HEK293 (cell line): ENCODE results near the gene PINLYP.

Experiments used
- BCL11B ChIP-seq: fragments of 450-650 bp; formaldehyde crosslinking; IDR thresholded peaks from 2 replicates; pipeline ENCODE4 v1.5.1; 2016; ENCODE audit warnings: low read depth, missing biosample characterization, missing genetic modification characterization
- GFI1B ChIP-seq: fragments of 450-650 bp; formaldehyde crosslinking; IDR thresholded peaks from 2 replicates; pipeline ENCODE4 v1.5.1; 2016; ENCODE audit warnings: missing biosample characterization, missing genetic modification characterization
- GLI4 ChIP-seq: fragments of 450-650 bp; formaldehyde crosslinking; IDR thresholded peaks from 2 replicates; pipeline ENCODE4 v1.5.1; 2016; ENCODE audit warnings: missing biosample characterization, missing genetic modification characterization
- OVOL3 ChIP-seq: fragments of 450-650 bp; formaldehyde crosslinking; IDR thresholded peaks from 2 replicates; pipeline ENCODE4 v1.5.1; 2016; ENCODE audit warnings: missing biosample characterization, missing genetic modification characterization
- PBX3 ChIP-seq: sonication (generic); formaldehyde crosslinking; IDR thresholded peaks from 2 replicates; pipeline ENCODE4 v1.8.1; 2022; ENCODE audit warnings: mild to moderate bottlenecking, moderate library complexity, missing genetic modification reagents
- PRDM1 ChIP-seq: fragments of 450-650 bp; formaldehyde crosslinking; IDR thresholded peaks from 2 replicates; pipeline ENCODE4; 2016; ENCODE audit warnings: missing biosample characterization, missing genetic modification characterization
- YY2 ChIP-seq: fragments of 450-650 bp; formaldehyde crosslinking; IDR thresholded peaks from 2 replicates; pipeline ENCODE4 v1.5.1; 2016; ENCODE audit warnings: missing biosample characterization, missing genetic modification characterization
- ZBTB17 ChIP-seq: fragments of 450-650 bp; formaldehyde crosslinking; IDR thresholded peaks from 2 replicates; pipeline ENCODE4 v1.5.1; 2016; ENCODE audit warnings: missing biosample characterization, missing genetic modification characterization
- ZBTB6 ChIP-seq: fragments of 450-650 bp; formaldehyde crosslinking; IDR thresholded peaks from 2 replicates; pipeline ENCODE4 v1.5.1; 2017; ENCODE audit warnings: missing biosample characterization, missing genetic modification characterization
- ZFHX2 ChIP-seq: fragments of 450-650 bp; formaldehyde crosslinking; conservative IDR thresholded peaks from 2 replicates; pipeline ENCODE4 v1.5.1; 2016; ENCODE audit warnings: missing biosample characterization, missing genetic modification characterization
- ZFP3 ChIP-seq: fragments of 450-650 bp; formaldehyde crosslinking; IDR thresholded peaks from 2 replicates; pipeline ENCODE4 v1.5.1; 2016; ENCODE audit warnings: low read depth, missing biosample characterization, missing genetic modification characterization
- ZFP69B ChIP-seq: fragments of 450-650 bp; formaldehyde crosslinking; IDR thresholded peaks from 2 replicates; pipeline ENCODE4 v1.5.1; 2016; ENCODE audit warnings: missing biosample characterization, missing genetic modification characterization
- ZNF121 ChIP-seq: fragments of 450-650 bp; formaldehyde crosslinking; IDR thresholded peaks from 2 replicates; pipeline ENCODE4 v1.5.1; 2016; ENCODE audit warnings: missing biosample characterization, missing genetic modification characterization
- ZNF155 ChIP-seq: fragments of 450-650 bp; formaldehyde crosslinking; IDR thresholded peaks from 2 replicates; pipeline ENCODE4 v1.5.1; 2016; ENCODE audit warnings: missing biosample characterization, missing genetic modification characterization
- ZNF16 ChIP-seq: fragments of 450-650 bp; formaldehyde crosslinking; IDR thresholded peaks from 2 replicates; pipeline ENCODE4 v1.5.1; 2016; ENCODE audit warnings: low read depth, missing biosample characterization, missing genetic modification characterization
- ZNF223 ChIP-seq: fragments of 450-650 bp; formaldehyde crosslinking; IDR thresholded peaks from 2 replicates; pipeline ENCODE4 v1.5.1; 2016; ENCODE audit warnings: missing biosample characterization, missing genetic modification characterization
- ZNF24 ChIP-seq: fragments of 450-650 bp; formaldehyde crosslinking; IDR thresholded peaks from 2 replicates; pipeline ENCODE4 v1.5.1; 2016; ENCODE audit warnings: missing biosample characterization, missing genetic modification characterization
- ZNF350 ChIP-seq: fragments of 450-650 bp; formaldehyde crosslinking; IDR thresholded peaks from 2 replicates; pipeline ENCODE4 v1.5.0; 2017; ENCODE audit warnings: missing biosample characterization, mild to moderate bottlenecking, missing genetic modification characterization
- ZNF366 ChIP-seq: fragments of 450-650 bp; formaldehyde crosslinking; conservative IDR thresholded peaks from 2 replicates; pipeline ENCODE4 v1.5.1; 2016; ENCODE audit warnings: missing biosample characterization, missing genetic modification characterization
- ZNF37A ChIP-seq: fragments of 450-650 bp; IDR thresholded peaks from 2 replicates; pipeline ENCODE4 v1.5.1; 2018; ENCODE audit warnings: missing biosample characterization, missing genetic modification characterization
- ZNF423 ChIP-seq: fragments of 450-650 bp; formaldehyde crosslinking; IDR thresholded peaks from 2 replicates; pipeline ENCODE4 v1.5.1; 2016; ENCODE audit warnings: missing biosample characterization, missing genetic modification characterization
- ZNF426 ChIP-seq: fragments of 450-650 bp; formaldehyde crosslinking; IDR thresholded peaks from 2 replicates; pipeline ENCODE4 v1.5.1; 2017; ENCODE audit warnings: missing biosample characterization, missing genetic modification characterization, mild to moderate bottlenecking, inconsistent platforms, moderate library complexity
- ZNF501 ChIP-seq: fragments of 450-650 bp; formaldehyde crosslinking; IDR thresholded peaks from 2 replicates; pipeline ENCODE4 v1.5.1; 2016; ENCODE audit warnings: missing biosample characterization, missing genetic modification characterization
- ZNF510 ChIP-seq: fragments of 450-650 bp; formaldehyde crosslinking; IDR thresholded peaks from 2 replicates; pipeline ENCODE4 v1.5.1; 2018; ENCODE audit warnings: mild to moderate bottlenecking, missing genetic modification characterization, missing biosample characterization; ENCODE audit not compliant: insufficient replicate concordance
- ZNF558 ChIP-seq: fragments of 450-650 bp; formaldehyde crosslinking; IDR thresholded peaks from 2 replicates; pipeline ENCODE4 v1.5.1; 2016; ENCODE audit warnings: missing biosample characterization, missing genetic modification characterization
- ZNF561 ChIP-seq: fragments of 450-650 bp; IDR thresholded peaks from 2 replicates; pipeline ENCODE4 v1.5.1; 2018; ENCODE audit warnings: missing biosample characterization, missing genetic modification characterization, borderline replicate concordance
- ZNF600 ChIP-seq: fragments of 450-650 bp; formaldehyde crosslinking; IDR thresholded peaks from 2 replicates; pipeline ENCODE4 v1.5.1; 2016; ENCODE audit warnings: missing biosample characterization, missing genetic modification characterization
- ZNF624 ChIP-seq: fragments of 450-650 bp; formaldehyde crosslinking; IDR thresholded peaks from 2 replicates; pipeline ENCODE4 v1.5.1; 2017; ENCODE audit warnings: missing biosample characterization, missing genetic modification characterization
- ZNF626 ChIP-seq: fragments of 450-650 bp; sonication (Bioruptor Pico); formaldehyde crosslinking; IDR thresholded peaks from 2 replicates; pipeline ENCODE4 v1.5.1; 2018; ENCODE audit warnings: missing biosample characterization, missing genetic modification characterization, inconsistent platforms
- ZNF664 ChIP-seq: fragments of 450-650 bp; formaldehyde crosslinking; IDR thresholded peaks from 2 replicates; pipeline ENCODE4 v1.5.1; 2016; ENCODE audit warnings: missing biosample characterization, missing genetic modification characterization
- ZNF776 ChIP-seq: fragments of 450-650 bp; formaldehyde crosslinking; IDR thresholded peaks from 2 replicates; pipeline ENCODE4 v1.5.0; 2017; ENCODE audit warnings: missing biosample characterization, missing genetic modification characterization, borderline replicate concordance
- TF ChIP-seq, protein P1 (sequence below): fragments of 450-650 bp; formaldehyde crosslinking; IDR thresholded peaks from 2 replicates; pipeline ENCODE4 v1.5.1; 2016; ENCODE audit warnings: missing biosample characterization, missing genetic modification characterization, borderline replicate concordance
- TF ChIP-seq, protein P2 (sequence below): fragments of 450-650 bp; formaldehyde crosslinking; IDR thresholded peaks from 2 replicates; pipeline ENCODE4 v1.5.1; 2016; ENCODE audit warnings: missing biosample characterization, missing genetic modification characterization

Gene PINLYP

GRCh38 chr19:43605875-43606568 is 30.4 kb downstream of the PINLYP start (continued):
- TF ChIP-seq ZNF558 (tag by site-specific recombination) = no peak
- peak; percentile 99 for TF ChIP-seq ZNF121
- TF ChIP-seq ZBTB6 (tag by site-specific recombination) = peak; percentile 58
- no peak; the same call in 1 of the 2 replicates for TF ChIP-seq ZNF24 (tag by site-specific recombination)
- TF ChIP-seq BCL11B (tag by site-specific recombination) = no peak
- TF ChIP-seq ZFP3 (tag by site-specific recombination) = no peak
- TF ChIP-seq, protein P1, sequence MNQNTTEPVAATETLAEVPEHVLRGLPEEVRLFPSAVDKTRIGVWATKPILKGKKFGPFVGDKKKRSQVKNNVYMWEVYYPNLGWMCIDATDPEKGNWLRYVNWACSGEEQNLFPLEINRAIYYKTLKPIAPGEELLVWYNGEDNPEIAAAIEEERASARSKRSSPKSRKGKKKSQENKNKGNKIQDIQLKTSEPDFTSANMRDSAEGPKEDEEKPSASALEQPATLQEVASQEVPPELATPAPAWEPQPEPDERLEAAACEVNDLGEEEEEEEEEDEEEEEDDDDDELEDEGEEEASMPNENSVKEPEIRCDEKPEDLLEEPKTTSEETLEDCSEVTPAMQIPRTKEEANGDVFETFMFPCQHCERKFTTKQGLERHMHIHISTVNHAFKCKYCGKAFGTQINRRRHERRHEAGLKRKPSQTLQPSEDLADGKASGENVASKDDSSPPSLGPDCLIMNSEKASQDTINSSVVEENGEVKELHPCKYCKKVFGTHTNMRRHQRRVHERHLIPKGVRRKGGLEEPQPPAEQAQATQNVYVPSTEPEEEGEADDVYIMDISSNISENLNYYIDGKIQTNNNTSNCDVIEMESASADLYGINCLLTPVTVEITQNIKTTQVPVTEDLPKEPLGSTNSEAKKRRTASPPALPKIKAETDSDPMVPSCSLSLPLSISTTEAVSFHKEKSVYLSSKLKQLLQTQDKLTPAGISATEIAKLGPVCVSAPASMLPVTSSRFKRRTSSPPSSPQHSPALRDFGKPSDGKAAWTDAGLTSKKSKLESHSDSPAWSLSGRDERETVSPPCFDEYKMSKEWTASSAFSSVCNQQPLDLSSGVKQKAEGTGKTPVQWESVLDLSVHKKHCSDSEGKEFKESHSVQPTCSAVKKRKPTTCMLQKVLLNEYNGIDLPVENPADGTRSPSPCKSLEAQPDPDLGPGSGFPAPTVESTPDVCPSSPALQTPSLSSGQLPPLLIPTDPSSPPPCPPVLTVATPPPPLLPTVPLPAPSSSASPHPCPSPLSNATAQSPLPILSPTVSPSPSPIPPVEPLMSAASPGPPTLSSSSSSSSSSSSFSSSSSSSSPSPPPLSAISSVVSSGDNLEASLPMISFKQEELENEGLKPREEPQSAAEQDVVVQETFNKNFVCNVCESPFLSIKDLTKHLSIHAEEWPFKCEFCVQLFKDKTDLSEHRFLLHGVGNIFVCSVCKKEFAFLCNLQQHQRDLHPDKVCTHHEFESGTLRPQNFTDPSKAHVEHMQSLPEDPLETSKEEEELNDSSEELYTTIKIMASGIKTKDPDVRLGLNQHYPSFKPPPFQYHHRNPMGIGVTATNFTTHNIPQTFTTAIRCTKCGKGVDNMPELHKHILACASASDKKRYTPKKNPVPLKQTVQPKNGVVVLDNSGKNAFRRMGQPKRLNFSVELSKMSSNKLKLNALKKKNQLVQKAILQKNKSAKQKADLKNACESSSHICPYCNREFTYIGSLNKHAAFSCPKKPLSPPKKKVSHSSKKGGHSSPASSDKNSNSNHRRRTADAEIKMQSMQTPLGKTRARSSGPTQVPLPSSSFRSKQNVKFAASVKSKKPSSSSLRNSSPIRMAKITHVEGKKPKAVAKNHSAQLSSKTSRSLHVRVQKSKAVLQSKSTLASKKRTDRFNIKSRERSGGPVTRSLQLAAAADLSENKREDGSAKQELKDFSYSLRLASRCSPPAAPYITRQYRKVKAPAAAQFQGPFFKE (tag by site-specific recombination) = no peak
- TF ChIP-seq YY2 (tag by site-specific recombination) = no peak; the same call in 1 of the 2 replicates
- TF ChIP-seq ZNF624 (tag by site-specific recombination) = no peak
- no peak for TF ChIP-seq ZNF155 (tag by site-specific recombination)
- TF ChIP-seq ZNF510 (tag by site-specific recombination) = no peak
- TF ChIP-seq ZNF350 (tag by site-specific recombination) = no peak
- no peak for TF ChIP-seq ZNF501 (tag by site-specific recombination)
- no peak for TF ChIP-seq GLI4 (tag by site-specific recombination)
- TF ChIP-seq ZFHX2 (tag by site-specific recombination) = peak; percentile 84
- no peak for TF ChIP-seq GFI1B (tag by site-specific recombination)
- TF ChIP-seq, protein P2, sequence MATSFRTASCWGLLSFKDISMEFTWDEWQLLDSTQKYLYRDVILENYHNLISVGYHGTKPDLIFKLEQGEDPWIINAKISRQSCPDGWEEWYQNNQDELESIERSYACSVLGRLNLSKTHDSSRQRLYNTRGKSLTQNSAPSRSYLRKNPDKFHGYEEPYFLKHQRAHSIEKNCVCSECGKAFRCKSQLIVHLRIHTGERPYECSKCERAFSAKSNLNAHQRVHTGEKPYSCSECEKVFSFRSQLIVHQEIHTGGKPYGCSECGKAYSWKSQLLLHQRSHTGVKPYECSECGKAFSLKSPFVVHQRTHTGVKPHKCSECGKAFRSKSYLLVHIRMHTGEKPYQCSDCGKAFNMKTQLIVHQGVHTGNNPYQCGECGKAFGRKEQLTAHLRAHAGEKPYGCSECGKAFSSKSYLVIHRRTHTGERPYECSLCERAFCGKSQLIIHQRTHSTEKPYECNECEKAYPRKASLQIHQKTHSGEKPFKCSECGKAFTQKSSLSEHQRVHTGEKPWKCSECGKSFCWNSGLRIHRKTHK = no peak
- no peak for TF ChIP-seq PRDM1
- TF ChIP-seq ZNF600 = no peak
- no peak for TF ChIP-seq ZNF223
- TF ChIP-seq OVOL3 (tag by site-specific recombination) = no peak
- no peak for TF ChIP-seq ZNF561 (tag by site-specific recombination)
- no peak for TF ChIP-seq PBX3 (CRISPR knock-in tag)
- TF ChIP-seq ZNF16 = no peak
- TF ChIP-seq ZFP69B (tag by site-specific recombination) = no peak
- TF ChIP-seq ZNF626 (tag by site-specific recombination) = no peak
- TF ChIP-seq ZNF776 = no peak
- 0 out of 2 replicates have a peak, but pooled peaks have one; percentile 25 for TF ChIP-seq ZBTB17 (tag by site-specific recombination)
- TF ChIP-seq ZNF423 (tag by site-specific recombination) = no peak
- no peak for TF ChIP-seq ZNF366 (tag by site-specific recombination)
- no peak for TF ChIP-seq ZNF37A
- no peak for TF ChIP-seq ZNF426 (tag by site-specific recombination)
- TF ChIP-seq ZNF664 (tag by site-specific recombination) = no peak
